H9 (cell line): ENCODE results near the gene CALHM1. TPM values are rescaled to one million over a fixed set of nuclear protein-coding genes. Genes with fewer than 3 reads are reported as not detected.

Source experiments
- DNase-seq: peaks from one replicate; pipeline ENCODE4 v3.0.0-alpha.2; 2017
- H2AFZ ChIP-seq: one replicate; pipeline ENCODE4 v1.6.1; 2013; ENCODE audit warnings: mild to moderate bottlenecking, low read length, control low read depth, moderate library complexity
- H2AK5ac ChIP-seq: 2 replicates; pipeline ENCODE4 v1.6.1; 2013; ENCODE audit warnings: low read length, control low read depth, mixed read lengths; ENCODE audit not compliant: insufficient read length
- H2BK120ac ChIP-seq: one replicate; pipeline ENCODE4 v1.6.1; 2013; ENCODE audit warnings: low read depth, mild to moderate bottlenecking, low read length, control low read depth, inconsistent platforms; ENCODE audit not compliant: poor library complexity, severe bottlenecking
- H2BK12ac ChIP-seq: 2 replicates; pipeline ENCODE4 v1.6.1; 2013; ENCODE audit warnings: low read length, control low read depth, mixed read lengths, low read depth; ENCODE audit not compliant: insufficient read length
- H2BK15ac ChIP-seq: 2 replicates; pipeline ENCODE4 v1.6.1; 2013; ENCODE audit warnings: low read depth, low read length, control low read depth
- H2BK20ac ChIP-seq: one replicate; pipeline ENCODE4 v1.6.1; 2013; ENCODE audit warnings: low read depth, mild to moderate bottlenecking, low read length, control low read depth, inconsistent platforms; ENCODE audit not compliant: poor library complexity, severe bottlenecking
- H2BK5ac ChIP-seq: 2 replicates; pipeline ENCODE4 v1.6.1; 2013; ENCODE audit warnings: low read length, control low read depth, mixed read lengths; ENCODE audit not compliant: insufficient read length
- H3K14ac ChIP-seq: 2 replicates; pipeline ENCODE4 v1.6.1; 2013; ENCODE audit warnings: low read length, control low read depth; ENCODE audit not compliant: insufficient read depth
- H3K18ac ChIP-seq: 2 replicates; pipeline ENCODE4 v1.6.1; 2013; ENCODE audit warnings: low read depth, mild to moderate bottlenecking, mixed read lengths, low read length, control low read depth; ENCODE audit not compliant: insufficient read length
- H3K23ac ChIP-seq: 2 replicates; pipeline ENCODE4 v1.6.1; 2013; ENCODE audit warnings: low read length, control low read depth, mixed read lengths, low read depth; ENCODE audit not compliant: insufficient read length
- H3K23me2 ChIP-seq: 2 replicates; pipeline ENCODE4 v1.6.1; 2013; ENCODE audit warnings: low read depth, mild to moderate bottlenecking, mixed read lengths, low read length, control low read depth; ENCODE audit not compliant: insufficient read length, poor library complexity, severe bottlenecking
- H3K27ac ChIP-seq: 2 replicates; pipeline ENCODE4 v1.5.1; 2013; ENCODE audit warnings: low read length, control low read depth, mixed read lengths, low read depth; ENCODE audit not compliant: insufficient read length
- H3K27me3 ChIP-seq: 2 replicates; pipeline ENCODE4 v1.6.1; 2013; ENCODE audit warnings: low read length, control low read depth, inconsistent platforms; ENCODE audit not compliant: insufficient read depth
- H3K4ac ChIP-seq: 2 replicates; pipeline ENCODE4 v1.6.1; 2013; ENCODE audit warnings: low read depth, mild to moderate bottlenecking, control low read depth, inconsistent platforms, low read length, moderate library complexity
- H3K4me1 ChIP-seq: 2 replicates; pipeline ENCODE4 v1.6.1; 2013; ENCODE audit warnings: low read length, control low read depth, inconsistent platforms; ENCODE audit not compliant: insufficient read depth
- H3K4me2 ChIP-seq: 2 replicates; pipeline ENCODE4 v1.6.1; 2013; ENCODE audit warnings: low read length, control low read depth, mixed read lengths; ENCODE audit not compliant: insufficient read length, insufficient read depth
- H3K56ac ChIP-seq: 2 replicates; pipeline ENCODE4 v1.6.1; 2013; ENCODE audit warnings: low read depth, mild to moderate bottlenecking, mixed read lengths, low read length, control low read depth; ENCODE audit not compliant: insufficient read length
- H3K79me1 ChIP-seq: 2 replicates; pipeline ENCODE4 v1.6.1; 2013; ENCODE audit warnings: low read depth, mild to moderate bottlenecking, moderate library complexity, low read length, control low read depth, inconsistent platforms; ENCODE audit not compliant: insufficient read depth, poor library complexity, severe bottlenecking
- H3K79me2 ChIP-seq: 2 replicates; pipeline ENCODE4 v1.6.1; 2013; ENCODE audit warnings: low read length, control low read depth, inconsistent platforms; ENCODE audit not compliant: insufficient read depth
- H3K9ac ChIP-seq: 2 replicates; pipeline ENCODE4 v1.6.1; 2013; ENCODE audit warnings: low read length, control low read depth, mixed read lengths; ENCODE audit not compliant: insufficient read length; ENCODE audit errors: extremely low read depth
- H3K9me3 ChIP-seq: one replicate; pipeline ENCODE4 v1.6.1; 2013; ENCODE audit warnings: low read depth, low read length, inconsistent platforms; ENCODE audit not compliant: control insufficient read depth
- H3T11ph ChIP-seq: one replicate; pipeline ENCODE4 v1.6.1; 2013; ENCODE audit warnings: mild to moderate bottlenecking, low read length, control low read depth, inconsistent platforms
- H4K20me1 ChIP-seq: one replicate; pipeline ENCODE4 v1.6.1; 2013; ENCODE audit not compliant: control insufficient read depth, insufficient read length, insufficient read depth
- H4K5ac ChIP-seq: 2 replicates; pipeline ENCODE4 v1.6.1; 2013; ENCODE audit warnings: low read depth, mild to moderate bottlenecking, mixed read lengths, low read length, control low read depth; ENCODE audit not compliant: insufficient read length
- H4K8ac ChIP-seq: replicated peaks from 2 replicates; pipeline ENCODE4 v1.6.1; 2013; ENCODE audit warnings: low read length, control low read depth, mixed read lengths, low read depth; ENCODE audit not compliant: insufficient read length
- H4K91ac ChIP-seq: 2 replicates; pipeline ENCODE4 v1.6.1; 2013; ENCODE audit warnings: low read depth, mild to moderate bottlenecking, moderate library complexity, mixed read lengths, low read length, control low read depth; ENCODE audit not compliant: insufficient read length
- H3K27ac Mint-ChIP-seq, 3 experiments: 2 replicates in 2 of 3; 3 replicates in 1 of 3; pipeline ENCODE4 v1.8.0; 2020 to 2021; ENCODE audit warnings: mixed read lengths in 3 of 3, mild to moderate bottlenecking in 1 of 3, moderate library complexity in 1 of 3
- H3K27me3 Mint-ChIP-seq: 2 replicates; pipeline ENCODE4 v1.8.0; 2021; ENCODE audit warnings: low read depth, mild to moderate bottlenecking, moderate library complexity, mixed read lengths
- H3K36me3 Mint-ChIP-seq, 3 experiments: 2 replicates in 2 of 3; 3 replicates in 1 of 3; pipeline ENCODE4 v1.8.0; 2020 to 2021; ENCODE audit warnings: low read depth in 3 of 3, mixed read lengths in 3 of 3; ENCODE audit not compliant: insufficient read depth in 1 of 3
- H3K4me1 Mint-ChIP-seq, 2 experiments: 2 replicates each; pipeline ENCODE4 v1.8.0; 2020; ENCODE audit warnings: mixed read lengths in 2 of 2
- H3K4me3 Mint-ChIP-seq, 2 experiments: 2 replicates in 1 of 2; 3 replicates in 1 of 2; pipeline ENCODE4 v1.8.0; 2020 to 2021; ENCODE audit warnings: mild to moderate bottlenecking in 2 of 2, mixed read lengths in 2 of 2, moderate library complexity in 1 of 2
- H3K9me3 Mint-ChIP-seq, 2 experiments: 2 replicates in 1 of 2; 3 replicates in 1 of 2; pipeline ENCODE4 v1.8.0; 2020; ENCODE audit warnings: mild to moderate bottlenecking in 2 of 2, mixed read lengths in 2 of 2, moderate library complexity in 1 of 2
- WGBS: extraction: QIAGEN DNeasy Blood & Tissue Kit; methylation state at CpG from one replicate; pipeline ENCODE4 v1.1.7; 2013; ENCODE audit warnings: missing lambda C conversion rate, low lambda C conversion rate, mixed read lengths; ENCODE audit not compliant: insufficient read length; ENCODE audit errors: extremely low coverage; 5-methylcytosine and 5-hydroxymethylcytosine counted together
- total RNA-seq: library from RNA; stranded (reverse); gene quantifications from 2 replicates; pipeline ENCODE4 v1.2.1, GENCODE V29; 2021
- TF ChIP-seq, protein P1 (sequence below): fragments of 200-600 bp; sonication (generic); conservative IDR thresholded peaks from 3 replicates; pipeline ENCODE4 v1.8.0; 2021; ENCODE audit warnings: antibody characterized with exemption, mild to moderate bottlenecking

The CALHM1 gene
- total RNA-seq, 1 experiment from 2014 or later = 0.13 TPM

GRCh38 chr10:103429647-103430046 is 29.1 kb downstream of the CALHM1 start:
- Histone ChIP-seq H4K8ac (no peak overlapping the region), H3K27ac (no peak overlapping the region), H3K4me1 (no peaks in the 10 kb centered on the region), H3K9ac (no peak overlapping the region), H2BK15ac (no peak overlapping the region), H3K23ac (no peak overlapping the region), H3K56ac (no peak overlapping the region), H3K9me3 (no peaks in the 10 kb centered on the region), H2AFZ (no peak overlapping the region), H3K4me2 (no peak overlapping the region), H4K5ac (no peak overlapping the region), H3K79me2 (no peaks in the 10 kb centered on the region; the same call in 1 of the 2 replicates), H2BK12ac (no peak overlapping the region), H3K14ac (no peak overlapping the region), H3K18ac (no peak overlapping the region), H2BK120ac (no peak overlapping the region), H3K79me1 (no peaks in the 10 kb centered on the region), H4K91ac (no peak overlapping the region), H3K27me3 (no peaks in the 10 kb centered on the region), H3T11ph (no peak overlapping the region), H2BK20ac (no peak overlapping the region), H3K23me2 (no peaks in the 10 kb centered on the region), H2BK5ac (no peak overlapping the region), H4K20me1 (no peaks in the 10 kb centered on the region), H2AK5ac (no peak overlapping the region), H3K4ac (no peak overlapping the region)
- WGBS = no CpG with 5 or more reads among the region's 5 CpGs
- DNase-seq = no peak
- TF ChIP-seq, protein P1, sequence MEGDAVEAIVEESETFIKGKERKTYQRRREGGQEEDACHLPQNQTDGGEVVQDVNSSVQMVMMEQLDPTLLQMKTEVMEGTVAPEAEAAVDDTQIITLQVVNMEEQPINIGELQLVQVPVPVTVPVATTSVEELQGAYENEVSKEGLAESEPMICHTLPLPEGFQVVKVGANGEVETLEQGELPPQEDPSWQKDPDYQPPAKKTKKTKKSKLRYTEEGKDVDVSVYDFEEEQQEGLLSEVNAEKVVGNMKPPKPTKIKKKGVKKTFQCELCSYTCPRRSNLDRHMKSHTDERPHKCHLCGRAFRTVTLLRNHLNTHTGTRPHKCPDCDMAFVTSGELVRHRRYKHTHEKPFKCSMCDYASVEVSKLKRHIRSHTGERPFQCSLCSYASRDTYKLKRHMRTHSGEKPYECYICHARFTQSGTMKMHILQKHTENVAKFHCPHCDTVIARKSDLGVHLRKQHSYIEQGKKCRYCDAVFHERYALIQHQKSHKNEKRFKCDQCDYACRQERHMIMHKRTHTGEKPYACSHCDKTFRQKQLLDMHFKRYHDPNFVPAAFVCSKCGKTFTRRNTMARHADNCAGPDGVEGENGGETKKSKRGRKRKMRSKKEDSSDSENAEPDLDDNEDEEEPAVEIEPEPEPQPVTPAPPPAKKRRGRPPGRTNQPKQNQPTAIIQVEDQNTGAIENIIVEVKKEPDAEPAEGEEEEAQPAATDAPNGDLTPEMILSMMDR = no peak
- Mint-ChIP-seq H3K36me3 (peaks cover 36 to 93% (median 76%) of the 10 kb centered on the region in 3 experiments), H3K27me3 (no peaks in the 10 kb centered on the region), H3K4me1 (no peaks in the 10 kb centered on the region), H3K9me3 (no peaks in the 10 kb centered on the region), H3K4me3 (no peak overlapping the region), H3K27ac (0 out of 7 replicates have a peak overlapping the region, but pooled peaks of 1 of the 3 experiments have one; percentile 3)
